Endothelial cell of umbilical vein (primary cell): ENCODE results near the gene SPPL2C. TPM values are rescaled to one million over a fixed set of nuclear protein-coding genes. Genes with fewer than 3 reads are reported as not detected.
A peak's percentile ranks its signal among the peaks of the same experiment; 100 is the strongest.

ENCODE experiments used
- BruUV-seq: library from RNA; stranded (reverse); fragments of 400-500 nt; replicated peaks from 2 replicates; lab custom pipeline; 2021; lab: Mats Ljungman, UMichigan
- CTCF ChIA-PET: fragments of 300-600, 350-600 bp; sonication (Branson Sonifier 250); formaldehyde crosslinking; loops from one replicate; lab custom pipeline; 2021; ENCODE audit warnings: antibody characterized with exemption, inconsistent platforms; lab: Charles Lee
- POLR2A ChIA-PET: fragments of 300-600, 350-600 bp; sonication (Branson Sonifier 250); formaldehyde crosslinking; loops from one replicate; lab custom pipeline; 2021; ENCODE audit warnings: antibody characterized with exemption, inconsistent platforms; lab: Charles Lee
- DNase-seq: peaks from one replicate; pipeline ENCODE4 v3.0.0-alpha.2; 2011; ENCODE audit warnings: low read depth, low spot score
- FAIRE-seq: peaks from 2 replicates; lab custom pipeline; 2011; peaks lifted over from hg19 to GRCh38; lab: Jason Lieb, UNC
- H2AFZ ChIP-seq: 2 replicates; pipeline ENCODE4 v1.6.0; 2012; ENCODE audit warnings: low read depth, low read length, control low read depth, inconsistent platforms
- H3K27ac ChIP-seq: 2 replicates; pipeline ENCODE4 v1.5.1; 2011; ENCODE audit warnings: low read depth, mild to moderate bottlenecking, control low read depth, low read length, moderate library complexity; ENCODE audit not compliant: insufficient read depth
- H3K27me3 ChIP-seq, 2 experiments: 2 replicates each; pipeline versions ENCODE4 v1.6.0 to v1.6.1; 2011; ENCODE audit warnings: low read length in 2 of 2, mixed read lengths in 1 of 2; ENCODE audit not compliant: control insufficient read depth in 2 of 2, insufficient read depth in 2 of 2
- H3K36me3 ChIP-seq, 2 experiments: 2 replicates in 1 of 2; 3 replicates in 1 of 2; pipeline ENCODE4 v1.5.1; 2011; ENCODE audit warnings: low read length in 2 of 2, mild to moderate bottlenecking in 1 of 2, moderate library complexity in 1 of 2; ENCODE audit not compliant: control insufficient read depth in 2 of 2, insufficient read depth in 2 of 2; ENCODE audit errors: extremely low read depth in 1 of 2
- H3K4me1 ChIP-seq: 3 replicates; pipeline ENCODE4 v1.5.1; 2011; ENCODE audit warnings: mild to moderate bottlenecking, low read length; ENCODE audit not compliant: control insufficient read depth, insufficient read depth; ENCODE audit errors: extremely low read depth
- H3K4me2 ChIP-seq: 2 replicates; pipeline ENCODE4 v1.6.1; 2011; ENCODE audit warnings: low read length, control low read depth, mixed read lengths; ENCODE audit not compliant: insufficient read depth
- H3K4me3 ChIP-seq, 3 experiments: fragments of 200-600 bp in 1 of 3; sonication (generic), shearing (Covaris generic) in 1 of 3; replicated peaks in 1 of 3; 2 replicates each; pipeline ENCODE4 v1.5.1; 2011 to 2016; ENCODE audit warnings: control low read depth in 3 of 3, low read length in 3 of 3, mild to moderate bottlenecking in 2 of 3, inconsistent platforms in 1 of 3, low read depth in 1 of 3, moderate library complexity in 1 of 3; ENCODE audit not compliant: insufficient read depth in 1 of 3
- H3K79me2 ChIP-seq: 2 replicates; pipeline ENCODE4 v1.6.0; 2012; ENCODE audit warnings: low read length, inconsistent platforms; ENCODE audit not compliant: control insufficient read depth, insufficient read depth
- H3K9ac ChIP-seq: replicated peaks from 2 replicates; pipeline ENCODE3; 2011; ENCODE audit warnings: low read length, control low read depth; ENCODE audit not compliant: insufficient read depth; ENCODE audit errors: extremely low read depth
- H3K9me1 ChIP-seq: replicated peaks from 3 replicates; pipeline ENCODE4 v1.6.0; 2011; ENCODE audit warnings: mild to moderate bottlenecking, low read length; ENCODE audit not compliant: control insufficient read depth, insufficient read depth; ENCODE audit errors: extremely low read depth
- H3K9me3 ChIP-seq: replicated peaks from 2 replicates; pipeline ENCODE4 v1.5.1; 2012; ENCODE audit warnings: low read length, inconsistent platforms; ENCODE audit not compliant: control insufficient read depth, insufficient read depth
- H4K20me1 ChIP-seq: replicated peaks from 2 replicates; pipeline ENCODE3; 2011; ENCODE audit warnings: mild to moderate bottlenecking, low read length; ENCODE audit not compliant: control insufficient read depth, insufficient read depth; ENCODE audit errors: extremely low read depth
- EZH2 ChIP-seq: IDR thresholded peaks from 2 replicates; pipeline ENCODE4 v1.6.1; 2012; ENCODE audit warnings: borderline replicate concordance, low read depth, mild to moderate bottlenecking, moderate library complexity, low read length, inconsistent platforms; ENCODE audit not compliant: severe bottlenecking
- FOS ChIP-seq: IDR thresholded peaks from 2 replicates; pipeline ENCODE4 v1.6.1; 2011; ENCODE audit warnings: mild to moderate bottlenecking, low read length, moderate library complexity, borderline replicate concordance; ENCODE audit not compliant: insufficient read depth
- JUN ChIP-seq: IDR thresholded peaks from 2 replicates; pipeline ENCODE4 v1.6.1; 2011; ENCODE audit warnings: borderline replicate concordance, low read depth; ENCODE audit not compliant: insufficient read length, insufficient read depth
- MYC ChIP-seq: IDR thresholded peaks from one replicate; pipeline ENCODE4 v1.6.1; 2011; ENCODE audit warnings: mild to moderate bottlenecking, low read depth, low read length
- POLR2A ChIP-seq: IDR thresholded peaks from 2 replicates; pipeline ENCODE4 v1.6.1; 2012; ENCODE audit warnings: low read depth, mild to moderate bottlenecking, control low read depth, low read length
- POLR2AphosphoS5 ChIP-seq: IDR thresholded peaks from 2 replicates; pipeline ENCODE4 v1.6.1; 2012; ENCODE audit warnings: low read depth, mild to moderate bottlenecking, control low read depth, low read length, moderate library complexity; ENCODE audit not compliant: insufficient read depth
- dilution Hi-C: fragments of 300-500 bp; cut with MboI; formaldehyde crosslinking; loops from one replicate; pipeline ENCODE4 v1.15.0; 2019; ENCODE audit warnings: low sequenced_read_pairs; ENCODE audit not compliant: extremely low pct_ligation_motif_present
- intact Hi-C: fragments of 100-400 bp; cut with micrococcal nuclease; formaldehyde crosslinking; loops from one replicate; pipeline ENCODE4 v1.10.0; 2022
- polyA plus RNA-seq, 4 experiments: library from polyadenylated mRNA; depleted of rRNA in 3 of 4; stranded (reverse) in 3 of 4; unstranded in 1 of 4; fragments of >200 nt; gene quantifications; 2 replicates each; pipeline versions ENCODE4 v1.2.1 to v1.2.3, GENCODE V29; 2011 to 2012; ENCODE audit warnings: missing spikeins in 1 of 4
- total RNA-seq: library from RNA; stranded (reverse); gene quantifications from 2 replicates; pipeline ENCODE4 v1.2.3, GENCODE V29; 2021
- TF ChIP-seq, protein P1 (sequence below): IDR thresholded peaks from 2 replicates; pipeline ENCODE4 v1.6.1; 2011; ENCODE audit not compliant: insufficient read depth, insufficient read length
- TF ChIP-seq, protein P2 (sequence below), 2 donors: IDR thresholded peaks; 1 replicate in 1 of 2; 2 replicates in 1 of 2; pipeline ENCODE4 v1.5.1; 2011; ENCODE audit warnings: low read length in 2 of 2, mild to moderate bottlenecking in 2 of 2, moderate library complexity in 2 of 2, control low read depth in 1 of 2, inconsistent platforms in 1 of 2, low read depth in 1 of 2; ENCODE audit not compliant: insufficient read depth in 1 of 2; ENCODE audit errors: extremely low read depth in 1 of 2

Gene SPPL2C
- total and polyA plus RNA-seq, 2 donors (not counting 3 experiments of a cell fraction or from before 2014, with no cell fraction given): not detected

- TF ChIP-seq EZH2 (no peak), FOS (no peak), MYC (no peak), POLR2AphosphoS5 (no peak), POLR2A (no peak), JUN (no peak)
- TF ChIP-seq, protein P1, sequence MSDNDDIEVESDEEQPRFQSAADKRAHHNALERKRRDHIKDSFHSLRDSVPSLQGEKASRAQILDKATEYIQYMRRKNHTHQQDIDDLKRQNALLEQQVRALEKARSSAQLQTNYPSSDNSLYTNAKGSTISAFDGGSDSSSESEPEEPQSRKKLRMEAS: no peak
- TF ChIP-seq, protein P2, sequence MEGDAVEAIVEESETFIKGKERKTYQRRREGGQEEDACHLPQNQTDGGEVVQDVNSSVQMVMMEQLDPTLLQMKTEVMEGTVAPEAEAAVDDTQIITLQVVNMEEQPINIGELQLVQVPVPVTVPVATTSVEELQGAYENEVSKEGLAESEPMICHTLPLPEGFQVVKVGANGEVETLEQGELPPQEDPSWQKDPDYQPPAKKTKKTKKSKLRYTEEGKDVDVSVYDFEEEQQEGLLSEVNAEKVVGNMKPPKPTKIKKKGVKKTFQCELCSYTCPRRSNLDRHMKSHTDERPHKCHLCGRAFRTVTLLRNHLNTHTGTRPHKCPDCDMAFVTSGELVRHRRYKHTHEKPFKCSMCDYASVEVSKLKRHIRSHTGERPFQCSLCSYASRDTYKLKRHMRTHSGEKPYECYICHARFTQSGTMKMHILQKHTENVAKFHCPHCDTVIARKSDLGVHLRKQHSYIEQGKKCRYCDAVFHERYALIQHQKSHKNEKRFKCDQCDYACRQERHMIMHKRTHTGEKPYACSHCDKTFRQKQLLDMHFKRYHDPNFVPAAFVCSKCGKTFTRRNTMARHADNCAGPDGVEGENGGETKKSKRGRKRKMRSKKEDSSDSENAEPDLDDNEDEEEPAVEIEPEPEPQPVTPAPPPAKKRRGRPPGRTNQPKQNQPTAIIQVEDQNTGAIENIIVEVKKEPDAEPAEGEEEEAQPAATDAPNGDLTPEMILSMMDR (IDR thresholded peaks at IDR 0.05; ENCODE audit: extremely low read depth in 1 of 2, insufficient read depth in 1 of 2, low read depth in 1 of 2, low read length in 2 of 2): peak; percentile 4 to 11
- no TSS peak for BruUV-seq
- H3K4me1 ChIP-seq: no peaks in the 10 kb centered on the region
- no peak overlapping the region for H3K4me2 ChIP-seq
- H3K9me1 ChIP-seq: no peaks in the 10 kb centered on the region
- no peak overlapping the region for H3K27ac ChIP-seq
- H3K36me3 ChIP-seq: no peaks in the 10 kb centered on the region
- H3K9ac ChIP-seq: no peak overlapping the region
- dilution Hi-C loops: no loop called here
- H2AFZ ChIP-seq: no peak overlapping the region
- H3K9me3 ChIP-seq: no peaks in the 10 kb centered on the region
- POLR2A ChIA-PET: no interaction called here
- DNase-seq (no peak), FAIRE-seq (no peak)
- CTCF ChIA-PET: interaction anchor here (0.8 to 1.0 kb wide), 4 partner anchors 19 to 172 kb away, joined by 3 to 4 read pairs (median 3); no protein-coding TSS in a partner anchor
- H4K20me1 ChIP-seq: no peaks in the 10 kb centered on the region
- no peaks in the 10 kb centered on the region for H3K79me2 ChIP-seq
- H3K4me3 ChIP-seq: no peak overlapping the region
- no peaks in the 10 kb centered on the region for H3K27me3 ChIP-seq
- intact Hi-C loops: no loop called here
Observed at GRCh38 chr17:45812102-45812501, 32.6 kb upstream of the SPPL2C start.
